Neural crest cell (in vitro differentiated cells): ENCODE results near the gene NEB. TPM values are rescaled to one million over a fixed set of nuclear protein-coding genes. Genes with fewer than 3 reads are reported as not detected.

Experiments
- DNase-seq: peaks from one replicate; pipeline ENCODE4 v3.0.0; 2021; ENCODE audit warnings: low read depth, mixed read lengths, low spot score
- H3K27ac Mint-ChIP-seq: one replicate; pipeline ENCODE4 v1.8.0; 2021; ENCODE audit warnings: mild to moderate bottlenecking, mixed read lengths; ENCODE audit not compliant: unreplicated experiment
- H3K27me3 Mint-ChIP-seq: 2 replicates; pipeline ENCODE4 v1.8.0; 2021; ENCODE audit warnings: low read depth, mild to moderate bottlenecking, mixed read lengths
- H3K36me3 Mint-ChIP-seq: 2 replicates; pipeline ENCODE4 v1.8.0; 2021; ENCODE audit warnings: low read depth, mild to moderate bottlenecking, mixed read lengths
- H3K4me1 Mint-ChIP-seq: 2 replicates; pipeline ENCODE4 v1.8.0; 2021; ENCODE audit warnings: mixed read lengths
- H3K4me3 Mint-ChIP-seq: one replicate; pipeline ENCODE4 v1.8.0; 2021; ENCODE audit warnings: mild to moderate bottlenecking, mixed read lengths
- H3K9me3 Mint-ChIP-seq: 2 replicates; pipeline ENCODE4 v1.8.0; 2021; ENCODE audit warnings: mixed read lengths
- CTCF ChIP-seq: fragments of 200-600 bp; sonication (generic); conservative IDR thresholded peaks from 2 replicates; pipeline ENCODE4 v1.5.0; 2021; ENCODE audit warnings: antibody characterized with exemption, mild to moderate bottlenecking
- total RNA-seq: library from RNA; stranded (reverse); gene quantifications from 2 replicates; pipeline ENCODE4 v1.2.1, GENCODE V29; 2021

Gene NEB
- total RNA-seq, 1 donor from 2014 or later, result 0.77 TPM

- TF ChIP-seq CTCF, result no peak
- no peak overlapping the region for H3K4me3 Mint-ChIP-seq
- no peak overlapping the region for H3K27ac Mint-ChIP-seq
- no peaks in the 10 kb centered on the region for H3K36me3 Mint-ChIP-seq
- no peaks in the 10 kb centered on the region for H3K9me3 Mint-ChIP-seq
- no peaks in the 10 kb centered on the region for H3K4me1 Mint-ChIP-seq
- no peaks in the 10 kb centered on the region for H3K27me3 Mint-ChIP-seq
- DNase-seq, result no peak
These were observed 94.2 kb downstream of the NEB start for GRCh38 chr2:151640087-151640486.

- no peaks in the 10 kb centered on the region for H3K27me3 Mint-ChIP-seq
These were observed 95.3 kb downstream of the NEB start for GRCh38 chr2:151638990-151639389.

GRCh38 chr2:151638191-151638933 is 95.9 kb downstream of the NEB start:
- H3K9me3 Mint-ChIP-seq, result peaks cover 3% of the 10 kb centered on the region
- no peak for TF ChIP-seq CTCF
- H3K4me1 Mint-ChIP-seq, result no peaks in the 10 kb centered on the region
- H3K27me3 Mint-ChIP-seq, result no peaks in the 10 kb centered on the region
- no peak overlapping the region for H3K27ac Mint-ChIP-seq
- H3K36me3 Mint-ChIP-seq, result no peaks in the 10 kb centered on the region
- DNase-seq, result no peak
- H3K4me3 Mint-ChIP-seq, result no peak overlapping the region

More at GRCh38 chr2:151638990-151639389, 95.3 kb downstream of the NEB start:
- H3K36me3 Mint-ChIP-seq, result no peaks in the 10 kb centered on the region
- no peak for TF ChIP-seq CTCF
- H3K27ac Mint-ChIP-seq, result no peak overlapping the region
- no peak overlapping the region for H3K4me3 Mint-ChIP-seq
- H3K4me1 Mint-ChIP-seq, result no peaks in the 10 kb centered on the region
- DNase-seq, result no peak
- H3K9me3 Mint-ChIP-seq, result peaks cover 3% of the 10 kb centered on the region

- H3K4me1 Mint-ChIP-seq, result no peaks in the 10 kb centered on the region
- no peaks in the 10 kb centered on the region for H3K36me3 Mint-ChIP-seq
- peaks cover 3% of the 10 kb centered on the region for H3K9me3 Mint-ChIP-seq
- H3K27me3 Mint-ChIP-seq, result no peaks in the 10 kb centered on the region
- no peak for DNase-seq
- H3K27ac Mint-ChIP-seq, result no peak overlapping the region
- no peak for TF ChIP-seq CTCF
- H3K4me3 Mint-ChIP-seq, result no peak overlapping the region
These were observed 97.0 kb downstream of the NEB start for GRCh38 chr2:151637271-151637781.

- H3K36me3 Mint-ChIP-seq, result no peaks in the 10 kb centered on the region
- peaks cover 3% of the 10 kb centered on the region for H3K9me3 Mint-ChIP-seq
- no peaks in the 10 kb centered on the region for H3K27me3 Mint-ChIP-seq
- no peak for TF ChIP-seq CTCF
- no peaks in the 10 kb centered on the region for H3K4me1 Mint-ChIP-seq
- no peak for DNase-seq
- H3K27ac Mint-ChIP-seq, result no peak overlapping the region
- no peak overlapping the region for H3K4me3 Mint-ChIP-seq
These were observed 99.4 kb downstream of the NEB start for GRCh38 chr2:151634736-151635467.
